ENCODE data around the gene BRK1. TPM values are rescaled to one million over a fixed set of nuclear protein-coding genes. Genes with fewer than 3 reads are reported as not detected.
"Not testable (repeated sequence)": the region's sequence is repeated elsewhere in the genome, so short reads cannot be mapped to it uniquely, and the experiment has no call there.

BRK1 gene
- polyA plus RNA-seq (ENCODE audit: insufficient read length) = 142 TPM

DNA sequence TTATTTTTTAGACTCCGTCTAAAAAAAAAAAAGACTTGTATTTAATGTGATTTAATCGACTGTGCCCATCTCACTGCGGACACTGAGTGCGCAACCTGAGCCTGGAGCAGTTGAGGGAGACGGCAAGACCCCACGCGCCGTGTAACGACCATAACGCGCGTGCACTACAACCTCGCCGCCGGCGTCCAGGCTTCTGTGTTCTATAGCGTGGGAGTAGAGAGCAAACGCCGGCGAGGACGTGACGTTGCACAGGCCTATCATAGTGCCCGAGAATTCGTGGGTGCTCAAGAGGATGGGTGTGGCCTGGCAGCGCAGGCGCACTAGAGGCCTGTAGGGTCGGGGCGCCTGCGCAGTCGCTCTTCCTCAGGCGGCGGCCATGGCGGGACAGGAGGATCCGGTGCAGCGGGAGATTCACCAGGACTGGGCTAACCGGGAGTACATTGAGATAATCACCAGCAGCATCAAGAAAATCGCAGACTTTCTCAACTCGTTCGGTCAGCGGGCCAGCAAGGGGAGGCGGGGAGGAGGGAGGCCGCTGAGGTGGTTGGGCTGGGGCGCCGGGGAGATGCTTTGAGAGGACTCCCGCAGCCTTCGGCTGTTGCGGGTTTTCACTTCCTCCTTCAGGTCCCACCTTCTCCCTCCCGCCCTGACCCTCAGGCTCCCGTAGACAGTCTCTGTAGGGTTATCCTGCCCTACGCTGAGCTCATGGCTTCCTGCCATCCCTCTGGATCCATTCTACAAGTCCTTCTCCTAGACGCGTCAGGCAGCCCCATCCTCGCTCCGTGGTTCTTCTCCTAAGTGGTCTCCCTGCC, at the start of gene BRK1:
TSS of gene BRK1 (plus strand) at position 350 of the 812 bp plus-strand sequence. CDS start at position 377, 27 bp downstream.
- DNase-seq = peak; percentile 94

GRCh38 chr3:10070077-10070476, 45.4 kb upstream of the BRK1 start:
- not testable (repeated sequence) for DNase-seq

DNA sequence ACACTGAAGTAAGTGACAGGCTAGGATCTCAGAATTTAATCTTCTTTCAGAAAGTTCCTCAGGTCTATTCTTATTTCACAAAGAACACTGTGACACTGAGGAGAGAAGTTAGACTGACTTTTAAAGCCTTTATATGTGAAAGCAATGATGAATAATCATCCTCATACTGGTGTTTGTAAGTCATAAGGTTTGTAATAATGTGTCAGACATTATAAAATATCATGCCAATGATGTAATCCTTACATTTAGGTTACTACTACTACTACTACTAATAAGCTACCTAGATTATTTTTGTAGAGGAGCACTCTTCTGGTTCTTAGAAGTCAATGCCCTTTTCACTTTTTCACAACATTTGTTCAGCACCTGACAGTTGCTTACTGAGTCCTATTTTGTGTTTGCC, 40.8 kb upstream of the BRK1 start:
- no peak for DNase-seq

DNA sequence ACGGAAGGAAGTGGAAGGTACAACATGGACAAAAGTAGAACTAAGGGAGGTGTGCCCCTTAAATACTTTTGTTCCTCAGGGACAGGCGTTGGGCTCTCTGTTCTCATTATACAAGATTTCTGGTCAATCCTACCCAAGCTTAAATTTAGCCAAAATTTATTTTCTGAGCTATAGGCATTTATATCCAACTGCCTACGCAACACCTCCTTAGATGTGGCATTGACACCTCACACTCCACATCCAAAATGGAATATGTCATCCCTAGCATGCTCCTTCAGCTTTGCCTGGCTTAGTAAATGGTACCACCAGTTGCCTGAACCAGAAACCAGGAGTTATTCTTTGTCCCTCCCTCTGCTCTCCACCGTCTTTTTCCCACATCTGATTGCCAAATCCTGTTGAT, 33.6 kb upstream of the BRK1 start:
- DNase-seq = no peak

- DNase-seq = no peak
These were observed 29.7 kb upstream of the BRK1 start for GRCh38 chr3:10085738-10086137.

- DNase-seq = no peak
These were observed 27.2 kb upstream of the BRK1 start for GRCh38 chr3:10088256-10088655.

GRCh38 chr3:10090179-10090578, 25.3 kb upstream of the BRK1 start:
- DNase-seq = no peak

DNA sequence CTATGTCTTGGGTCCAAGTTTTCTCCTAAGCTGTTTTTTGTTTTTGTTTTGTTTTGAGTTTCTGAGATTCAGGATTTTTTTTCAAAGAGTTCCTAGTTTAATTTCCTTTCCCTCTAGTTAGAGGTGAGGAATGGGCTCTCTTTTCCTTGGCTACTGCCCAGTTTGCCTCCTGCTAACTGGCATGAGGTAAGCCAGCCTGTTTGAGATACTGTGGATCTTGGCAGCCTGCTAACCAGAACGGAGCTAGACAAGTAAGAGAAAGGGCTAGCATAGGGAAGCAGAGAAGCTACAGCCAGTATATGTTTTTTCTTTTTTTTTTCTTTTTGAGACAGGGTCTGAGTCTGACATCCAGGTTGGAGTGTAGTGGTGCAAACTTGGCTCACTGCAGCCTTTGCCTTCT, 24.7 kb upstream of the BRK1 start:
- not testable (repeated sequence) for DNase-seq

GRCh38 chr3:10091387-10091786, 24.1 kb upstream of the BRK1 start:
- not testable (repeated sequence) for DNase-seq

- DNase-seq = no peak
These were observed 21.8 kb upstream of the BRK1 start for GRCh38 chr3:10093678-10094077.

DNA sequence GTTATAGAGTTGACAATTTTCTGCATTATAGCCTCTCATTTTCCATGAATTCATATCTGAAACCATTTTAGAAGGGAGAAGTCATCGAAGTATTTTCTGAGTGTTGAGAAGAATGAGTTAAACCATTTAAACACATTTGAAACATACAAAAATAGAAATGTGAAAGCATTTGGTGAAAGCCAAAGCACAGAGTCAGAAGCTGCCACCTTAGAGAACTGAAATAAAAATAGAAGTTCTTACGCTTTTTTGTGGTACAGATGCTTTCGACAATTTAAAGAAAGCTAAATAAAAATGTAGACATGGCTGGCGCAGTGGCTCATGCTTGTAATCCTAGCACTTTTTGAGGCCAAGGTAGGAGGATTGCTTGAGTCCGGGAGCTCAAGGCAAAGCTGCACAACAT, 16.4 kb upstream of the BRK1 start:
- DNase-seq = no peak

GRCh38 chr3:10106919-10107318, 8.6 kb upstream of the BRK1 start:
- DNase-seq = no peak

DNA sequence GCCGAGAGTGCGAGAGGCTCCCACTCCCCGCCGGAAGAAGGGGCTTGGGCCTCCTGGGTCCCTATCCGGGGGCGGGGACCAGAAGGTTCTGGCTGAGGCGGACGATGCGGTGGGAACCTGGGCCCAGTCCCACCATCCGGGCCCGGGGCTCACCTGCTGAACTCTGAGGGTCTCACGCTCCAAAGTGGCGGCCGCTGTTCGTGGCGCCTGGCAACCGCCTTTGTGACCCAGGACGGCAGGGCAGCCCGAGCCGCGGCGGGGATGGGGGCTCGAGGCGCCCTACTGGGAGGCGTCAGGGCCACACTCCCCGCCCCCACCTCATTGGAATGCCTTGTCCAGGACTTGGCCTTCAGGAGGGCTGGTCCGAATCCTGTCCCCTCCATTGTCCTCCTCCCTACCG, 7.4 kb upstream of the BRK1 start, which contains the start of gene FANCD2OS:
TSS of gene FANCD2OS (minus strand) at position 165 of the 400 bp plus-strand sequence. CDS start 3,481 bp downstream, outside the sequence.
- DNase-seq = no peak

GRCh38 chr3:10116138-10116460, 624 bp downstream of the BRK1 start:
- no peak for DNase-seq

DNA sequence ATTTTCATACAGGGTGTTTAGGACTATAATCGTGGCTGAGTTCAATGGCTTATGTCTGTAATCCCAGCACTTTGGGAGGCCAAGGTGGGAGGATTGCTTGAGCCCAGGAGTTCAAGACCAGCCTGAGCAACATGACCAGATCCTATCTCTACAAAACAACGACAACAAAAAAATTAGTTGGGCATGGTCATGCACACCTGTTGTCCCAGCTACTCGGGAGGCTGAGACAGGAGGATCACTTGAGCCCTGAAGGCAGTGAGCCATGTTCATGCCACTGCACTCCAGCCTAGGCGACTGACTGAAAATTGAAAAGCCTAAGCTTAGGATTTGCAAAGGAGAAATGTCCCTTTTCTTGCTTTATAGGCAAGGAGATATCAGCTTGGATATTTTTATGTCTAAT, 1.5 kb downstream of the BRK1 start:
- DNase-seq = no peak

DNA sequence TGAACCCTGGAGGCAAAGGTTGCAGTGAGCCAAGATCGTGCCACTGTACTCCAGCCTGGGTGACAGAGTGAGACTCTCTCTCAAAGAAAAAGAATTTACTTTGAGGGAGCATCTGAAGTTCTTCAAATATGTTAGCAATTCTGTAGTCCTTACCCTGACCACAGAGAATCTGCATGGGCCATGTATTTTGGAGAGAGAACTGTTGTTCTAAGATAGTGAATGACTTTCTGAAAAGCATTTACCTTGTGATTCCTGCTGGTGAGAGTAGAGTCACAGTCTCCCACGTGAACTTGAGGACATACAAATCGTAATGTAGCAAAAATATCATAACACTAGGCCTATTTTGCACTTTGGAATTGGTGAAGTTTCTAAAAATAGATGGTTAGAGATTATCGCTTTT, 3.9 kb downstream of the BRK1 start:
- no peak for DNase-seq

- no peak for DNase-seq
These were observed 5.6 kb downstream of the BRK1 start for GRCh38 chr3:10121064-10121463.

GRCh38 chr3:10122724-10123123, 7.2 kb downstream of the BRK1 start:
- no peak for DNase-seq

GRCh38 chr3:10135872-10136271, 20.4 kb downstream of the BRK1 start:
- not testable (repeated sequence) for DNase-seq

DNA sequence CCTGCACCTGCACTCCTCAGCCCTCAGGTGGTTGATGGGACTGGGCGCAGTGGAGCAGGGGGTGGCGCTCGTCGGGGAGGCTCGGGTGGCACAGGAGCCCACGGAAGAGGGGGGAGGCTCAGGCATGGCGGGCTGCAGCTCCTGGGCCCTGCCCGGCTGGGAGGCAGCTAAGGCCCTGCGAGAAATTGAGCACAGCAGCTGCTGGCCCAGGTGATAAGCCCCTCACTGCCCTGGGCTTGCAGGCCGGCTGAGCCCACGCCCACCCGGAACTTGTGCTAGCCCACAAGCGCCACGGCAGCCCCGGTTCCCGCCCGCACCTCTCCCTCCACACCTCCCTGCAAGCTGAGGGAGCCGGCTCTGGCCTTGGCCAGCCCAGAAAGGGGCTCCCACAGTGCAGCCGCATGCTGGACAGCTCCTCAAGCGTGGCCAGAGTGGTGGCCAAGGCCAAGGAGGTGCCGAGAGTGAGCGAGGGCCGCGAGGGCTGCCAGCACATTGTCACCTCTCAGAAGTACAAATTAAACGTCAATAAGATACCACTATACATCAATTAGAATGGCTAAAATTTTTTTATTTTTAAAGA, 21.0 kb downstream of the BRK1 start:
- no peak for DNase-seq

- DNase-seq = no peak
These were observed 21.7 kb downstream of the BRK1 start for GRCh38 chr3:10137178-10137577.

DNA sequence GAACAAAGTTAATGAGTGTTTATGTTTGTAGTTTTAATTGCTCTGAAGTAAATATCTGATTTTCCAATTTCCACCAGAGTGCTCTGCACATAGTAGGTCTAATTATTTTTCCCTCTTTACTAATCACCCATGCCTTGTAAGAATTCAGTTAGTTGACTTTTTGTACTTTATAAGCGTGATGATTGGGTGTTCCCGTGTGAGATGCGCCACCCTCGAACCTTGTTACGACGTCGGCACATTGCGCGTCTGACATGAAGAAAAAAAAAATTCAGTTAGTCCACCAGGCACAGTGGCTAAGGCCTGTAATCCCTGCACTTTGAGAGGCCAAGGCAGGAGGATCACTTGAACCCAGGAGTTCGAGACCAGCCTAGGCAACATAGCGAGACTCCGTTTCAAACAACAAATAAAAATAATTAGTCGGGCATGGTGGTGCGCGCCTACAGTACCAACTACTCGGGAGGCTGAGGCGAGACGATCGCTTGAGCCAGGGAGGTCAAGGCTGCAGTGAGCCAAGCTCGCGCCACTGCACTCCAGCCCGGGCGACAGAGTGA, 25.6 kb downstream of the BRK1 start:
- DNase-seq = no peak

GRCh38 chr3:10142707-10143560, 27.5 kb downstream of the BRK1 start:
- no peak for DNase-seq

All from hindlimb muscle (tissue), 1 donor.